GM18505 (cell line): Measurements from ENCODE around the gene NTHL1.

ENCODE experiments used
- ATAC-seq: cut with Tn5 transposase; IDR thresholded peaks from one replicate; pipeline ENCODE4 v1.9.1; 2021; ENCODE audit not compliant: unreplicated experiment
- POLR2A ChIP-seq: IDR thresholded peaks from 4 replicates; pipeline ENCODE4 v1.6.1; 2011; ENCODE audit warnings: borderline replicate concordance; ENCODE audit not compliant: insufficient read depth, insufficient read length; ENCODE audit errors: extremely low read depth

NTHL1 gene

GRCh38 chr16:2081201-2082084, 33.8 kb upstream of the NTHL1 start:
- no peak for ATAC-seq
- no peak for TF ChIP-seq POLR2A

GRCh38 chr16:2079991-2080390, 32.4 kb upstream of the NTHL1 start:
- ATAC-seq: no peak

GRCh38 chr16:2079311-2079800, 31.7 kb upstream of the NTHL1 start:
- no peak for TF ChIP-seq POLR2A
- ATAC-seq: no peak

More at GRCh38 chr16:2079991-2080390, 32.4 kb upstream of the NTHL1 start:
- TF ChIP-seq POLR2A: no peak

- no peak for ATAC-seq
- TF ChIP-seq POLR2A: no peak
Measured at GRCh38 chr16:2078691-2079090, 31.1 kb upstream of the NTHL1 start.

DNA sequence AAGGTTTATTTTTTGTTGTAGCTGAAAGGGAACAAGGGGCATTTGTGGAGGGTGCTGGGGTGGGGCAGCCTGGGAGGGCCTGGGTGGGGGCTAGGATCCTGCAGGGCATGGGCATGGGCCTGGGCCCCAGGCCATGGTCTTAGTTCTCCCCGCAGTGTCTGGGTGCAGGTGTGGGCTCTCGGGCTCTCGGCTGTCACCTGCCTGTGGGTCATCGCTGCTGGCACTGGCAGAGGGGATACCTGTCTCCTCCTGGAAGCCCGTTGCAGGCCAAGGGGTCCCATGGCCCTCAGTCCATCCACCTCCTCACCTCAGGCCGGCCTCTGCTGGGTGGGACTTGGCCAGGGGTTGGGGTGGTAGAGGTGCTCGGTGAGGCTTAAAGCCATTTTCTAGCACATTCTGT, 30.5 kb upstream of the NTHL1 start:
- no peak for ATAC-seq
- TF ChIP-seq POLR2A: no peak

GRCh38 chr16:2077696-2078095, 30.1 kb upstream of the NTHL1 start:
- TF ChIP-seq POLR2A: no peak
- ATAC-seq: no peak

DNA sequence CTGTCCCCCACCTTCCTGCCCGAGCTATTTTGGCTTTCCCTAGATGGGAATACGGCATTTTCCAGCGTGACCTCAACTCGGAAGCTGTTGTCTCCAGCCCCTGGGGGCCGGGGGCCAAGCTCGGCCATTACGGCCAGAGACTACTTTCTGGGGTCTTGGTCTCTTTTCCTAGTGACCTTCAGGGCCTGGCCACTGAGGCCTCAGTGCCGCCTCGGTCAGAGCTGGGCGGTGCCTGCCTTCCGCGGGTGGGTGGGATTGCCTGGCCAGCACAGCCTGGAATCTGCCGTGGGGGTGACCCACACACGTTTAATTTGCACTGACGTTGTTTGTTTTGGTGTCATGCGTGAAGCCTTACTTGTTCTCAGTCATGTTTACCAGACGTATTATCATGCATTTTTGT, 29.4 kb upstream of the NTHL1 start:
- TF ChIP-seq POLR2A: no peak
- no peak for ATAC-seq

DNA sequence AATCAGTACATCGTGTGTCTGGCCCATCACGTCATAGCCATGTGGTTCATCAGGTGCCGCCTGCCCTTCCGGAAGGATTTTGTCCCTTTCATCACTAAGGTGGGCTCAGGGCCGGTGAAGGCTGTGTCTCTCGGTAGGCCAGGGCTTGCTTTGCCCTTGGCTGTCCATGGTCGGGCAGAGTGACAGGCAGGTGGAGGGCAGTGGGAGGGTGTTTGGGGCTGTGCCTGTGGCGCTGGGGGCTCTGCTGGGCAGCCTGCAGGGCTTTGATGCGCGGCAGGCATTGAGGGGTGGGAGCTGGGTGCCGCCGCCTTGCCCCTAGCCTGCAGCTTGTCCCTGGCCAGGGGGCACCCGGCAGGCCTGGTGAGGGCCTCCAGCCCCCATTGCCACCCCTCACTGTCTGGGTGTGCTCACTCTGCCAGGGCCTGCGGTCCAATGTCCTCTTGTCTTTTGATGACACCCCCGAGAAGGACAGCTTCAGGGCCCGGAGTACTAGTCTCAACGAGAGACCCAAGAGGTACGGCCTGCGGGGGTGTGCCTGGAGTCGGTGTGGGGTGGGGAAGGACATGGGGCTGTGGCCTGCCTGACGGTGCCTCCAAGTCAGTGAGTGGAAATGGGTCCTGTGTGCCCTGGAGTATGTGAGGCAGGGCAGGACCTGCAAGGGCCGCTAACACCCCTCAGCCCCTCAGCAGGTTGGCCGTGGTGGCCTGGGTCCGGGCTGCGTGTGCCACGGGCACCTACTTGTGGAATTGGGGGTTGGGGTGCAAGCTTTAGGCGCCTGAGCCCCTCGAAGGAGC, 28.6 kb upstream of the NTHL1 start:
- no peak for ATAC-seq
- no peak for TF ChIP-seq POLR2A

GRCh38 chr16:2075631-2076030, 28.0 kb upstream of the NTHL1 start:
- TF ChIP-seq POLR2A: no peak
- no peak for ATAC-seq

DNA sequence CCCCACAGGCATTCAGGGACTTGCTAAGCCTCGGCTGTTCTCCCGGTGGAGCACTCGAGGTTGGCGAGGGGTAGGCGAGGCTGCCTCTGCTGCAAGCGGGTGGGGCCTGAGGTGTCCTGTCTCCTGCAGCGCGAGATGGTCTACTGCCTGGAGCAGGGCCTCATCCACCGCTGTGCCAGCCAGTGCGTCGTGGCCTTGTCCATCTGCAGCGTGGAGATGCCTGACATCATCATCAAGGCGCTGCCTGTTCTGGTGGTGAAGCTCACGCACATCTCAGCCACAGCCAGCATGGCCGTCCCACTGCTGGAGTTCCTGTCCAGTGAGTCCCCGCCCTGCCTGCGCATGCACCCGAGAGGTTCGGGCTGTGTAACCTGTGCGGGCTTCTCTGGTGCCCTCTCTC, 26.4 kb upstream of the NTHL1 start:
- ATAC-seq: no peak
- no peak for TF ChIP-seq POLR2A

DNA sequence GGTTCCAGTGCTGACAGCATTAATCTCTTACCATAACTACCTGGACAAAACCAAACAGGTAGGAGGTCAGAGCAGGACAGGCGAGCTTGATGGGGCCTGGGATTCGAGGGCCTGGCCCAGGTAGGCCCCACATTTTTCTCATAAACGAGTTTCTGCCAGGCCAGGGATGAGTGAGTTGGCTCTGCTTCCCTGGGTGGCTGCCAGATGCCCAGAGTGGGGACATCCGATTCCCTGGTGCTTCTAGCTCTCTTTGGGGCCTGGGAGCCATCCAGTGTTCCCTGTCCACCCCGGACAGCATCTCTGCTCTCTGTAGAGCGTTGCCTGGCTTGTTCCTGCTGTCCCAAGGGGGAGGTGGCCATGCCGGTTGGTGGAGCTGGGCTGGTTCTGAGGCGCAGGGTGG, 25.3 kb upstream of the NTHL1 start:
- no peak for TF ChIP-seq POLR2A
- no peak for ATAC-seq

GRCh38 chr16:2071454-2072202, 24.0 kb upstream of the NTHL1 start:
- ATAC-seq: no peak
- TF ChIP-seq POLR2A: no peak
